Stomach (tissue), 4 donors: ENCODE results near the gene NLK.
"Not testable (repeated sequence)": the region's sequence is repeated elsewhere in the genome, so short reads cannot be mapped to it uniquely, and the experiment has no call there.

Experiments
- POLR2A ChIP-seq, 4 donors: fragments of 450-650 bp; IDR thresholded peaks; one replicate each; pipeline ENCODE4 v1.6.1; 2016; ENCODE audit warnings: antibody characterized with exemption in 4 of 4, control low read depth in 2 of 4, mild to moderate bottlenecking in 1 of 4, moderate library complexity in 1 of 4
- POLR2AphosphoS5 ChIP-seq, 3 donors: sonication (generic); formaldehyde crosslinking; IDR thresholded peaks; one replicate each; pipeline ENCODE4 v1.6.1; 2016; ENCODE audit warnings: antibody characterized with exemption in 3 of 3
- TF ChIP-seq, protein P1 (sequence below), 7 experiments: fragments of 450-650 bp in 4 of 7; fragments of 200-600 bp in 3 of 7; sonication (generic) in 3 of 7; IDR thresholded peaks; one replicate each; pipeline ENCODE4 v1.5.1; 2016 to 2019; ENCODE audit warnings: antibody characterized with exemption in 7 of 7, control low read depth in 2 of 7, mild to moderate bottlenecking in 1 of 7

DNA sequence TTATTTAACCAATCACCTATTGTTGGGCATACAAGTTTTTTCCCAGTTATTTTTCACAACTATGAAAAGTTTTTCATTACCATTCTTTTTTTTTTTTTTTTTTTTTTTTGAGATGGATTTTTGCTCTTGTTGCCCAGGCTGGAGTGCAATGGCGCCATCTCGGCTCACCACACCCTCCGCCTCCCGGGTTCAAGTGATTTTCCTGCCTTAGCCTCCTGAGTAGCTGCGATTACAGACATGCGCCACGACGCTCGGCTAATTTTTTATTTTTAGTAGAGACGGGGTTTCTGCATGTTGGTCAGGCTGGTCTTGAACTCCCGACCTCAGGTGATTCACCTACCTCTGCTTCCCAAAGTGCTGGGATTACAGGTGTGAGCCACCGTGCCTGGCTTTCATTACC lies 56.1 kb downstream of the NLK start:
- TF ChIP-seq, protein P1, sequence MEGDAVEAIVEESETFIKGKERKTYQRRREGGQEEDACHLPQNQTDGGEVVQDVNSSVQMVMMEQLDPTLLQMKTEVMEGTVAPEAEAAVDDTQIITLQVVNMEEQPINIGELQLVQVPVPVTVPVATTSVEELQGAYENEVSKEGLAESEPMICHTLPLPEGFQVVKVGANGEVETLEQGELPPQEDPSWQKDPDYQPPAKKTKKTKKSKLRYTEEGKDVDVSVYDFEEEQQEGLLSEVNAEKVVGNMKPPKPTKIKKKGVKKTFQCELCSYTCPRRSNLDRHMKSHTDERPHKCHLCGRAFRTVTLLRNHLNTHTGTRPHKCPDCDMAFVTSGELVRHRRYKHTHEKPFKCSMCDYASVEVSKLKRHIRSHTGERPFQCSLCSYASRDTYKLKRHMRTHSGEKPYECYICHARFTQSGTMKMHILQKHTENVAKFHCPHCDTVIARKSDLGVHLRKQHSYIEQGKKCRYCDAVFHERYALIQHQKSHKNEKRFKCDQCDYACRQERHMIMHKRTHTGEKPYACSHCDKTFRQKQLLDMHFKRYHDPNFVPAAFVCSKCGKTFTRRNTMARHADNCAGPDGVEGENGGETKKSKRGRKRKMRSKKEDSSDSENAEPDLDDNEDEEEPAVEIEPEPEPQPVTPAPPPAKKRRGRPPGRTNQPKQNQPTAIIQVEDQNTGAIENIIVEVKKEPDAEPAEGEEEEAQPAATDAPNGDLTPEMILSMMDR (IDR thresholded peaks at IDR 0.05): not testable (repeated sequence)
- not testable (repeated sequence) for TF ChIP-seq POLR2A, POLR2AphosphoS5 (IDR thresholded peaks at IDR 0.05)
